Hematopoietic multipotent progenitor cell treated with erythropoietin and hydrocortisone succinate and interleukin-3 and kit ligand, for 6 days (in vitro differentiated cells): Measurements from ENCODE around the gene CCDC198.

Experiments
- DNase-seq: peaks from one replicate; pipeline ENCODE4 v3.0.0-alpha.2; 2015

The CCDC198 gene

DNA sequence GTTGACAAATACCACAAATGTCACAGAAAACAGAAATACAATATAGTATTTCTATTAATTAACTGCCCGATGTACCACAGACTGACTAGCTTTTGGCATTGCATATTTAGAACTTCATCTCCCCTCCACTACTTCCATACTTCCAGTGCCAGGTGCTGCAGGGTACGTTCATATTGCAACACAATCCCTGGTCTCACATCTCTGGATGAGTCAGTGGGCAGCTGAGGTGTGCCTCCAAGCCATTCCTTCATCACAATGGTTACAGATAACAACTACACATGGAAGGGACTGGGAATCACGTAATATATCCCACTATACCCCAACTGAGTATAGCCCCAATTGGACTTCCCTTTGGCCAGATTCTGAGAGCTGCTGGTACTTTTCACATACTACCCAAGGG lies 31.1 kb downstream of the CCDC198 start:
- no peak for DNase-seq

GRCh38 chr14:57461777-57462320 lies 31.8 kb downstream of the CCDC198 start:
- no peak for DNase-seq

DNA sequence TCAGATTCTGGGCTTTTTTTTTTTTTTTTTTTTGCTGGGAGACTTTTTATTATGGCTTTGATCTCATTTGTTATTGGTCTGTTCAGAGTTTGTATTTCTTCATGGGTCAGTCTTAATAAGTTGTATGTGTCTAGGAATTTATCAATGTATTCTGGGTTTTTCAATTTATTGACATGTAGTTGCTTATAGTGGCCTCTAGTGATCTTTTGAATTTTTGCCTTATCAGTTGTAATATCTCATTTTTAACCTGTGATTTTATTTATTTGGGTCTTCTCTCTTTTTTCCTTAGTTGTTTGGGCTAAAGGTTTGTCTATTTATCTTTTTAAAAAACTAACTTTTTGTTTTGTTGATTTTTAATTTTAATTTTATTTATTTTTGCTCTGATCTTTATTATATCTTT lies 57.7 kb downstream of the CCDC198 start:
- DNase-seq: no peak

GRCh38 chr14:57420986-57421385 lies 72.7 kb downstream of the CCDC198 start:
- no peak for DNase-seq

DNA sequence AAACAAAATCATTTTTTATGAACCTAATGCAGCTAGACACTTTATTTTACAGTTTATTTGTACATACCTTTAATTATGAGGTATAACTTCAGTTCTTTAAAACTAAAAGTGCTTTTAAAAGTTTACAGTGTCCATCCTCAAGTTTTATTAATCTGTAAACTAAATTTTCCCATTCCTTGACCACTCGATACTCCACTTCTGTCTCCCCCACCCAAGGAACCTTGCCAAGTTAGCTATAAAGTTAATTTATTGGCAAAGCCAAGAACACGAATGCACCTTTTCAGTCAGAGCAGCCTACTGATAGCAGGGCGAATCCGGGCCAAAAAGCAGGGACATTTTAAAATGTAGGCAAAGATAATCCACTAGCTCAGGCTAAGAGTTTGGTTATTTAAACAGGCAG lies 73.6 kb downstream of the CCDC198 start:
- DNase-seq: no peak
